Measurements from ENCODE around the gene OASL. TPM values are rescaled to one million over a fixed set of nuclear protein-coding genes. Genes with fewer than 3 reads are reported as not detected.
A peak's percentile ranks its signal among the peaks of the same experiment; 100 is the strongest.

Gene OASL
- total and polyA plus RNA-seq, 10 of the 15 experiments (the other 5 are each of a cell fraction or from before 2014, with no cell fraction given), result 2.3 to 9.1 (median 2.7) TPM

DNA sequence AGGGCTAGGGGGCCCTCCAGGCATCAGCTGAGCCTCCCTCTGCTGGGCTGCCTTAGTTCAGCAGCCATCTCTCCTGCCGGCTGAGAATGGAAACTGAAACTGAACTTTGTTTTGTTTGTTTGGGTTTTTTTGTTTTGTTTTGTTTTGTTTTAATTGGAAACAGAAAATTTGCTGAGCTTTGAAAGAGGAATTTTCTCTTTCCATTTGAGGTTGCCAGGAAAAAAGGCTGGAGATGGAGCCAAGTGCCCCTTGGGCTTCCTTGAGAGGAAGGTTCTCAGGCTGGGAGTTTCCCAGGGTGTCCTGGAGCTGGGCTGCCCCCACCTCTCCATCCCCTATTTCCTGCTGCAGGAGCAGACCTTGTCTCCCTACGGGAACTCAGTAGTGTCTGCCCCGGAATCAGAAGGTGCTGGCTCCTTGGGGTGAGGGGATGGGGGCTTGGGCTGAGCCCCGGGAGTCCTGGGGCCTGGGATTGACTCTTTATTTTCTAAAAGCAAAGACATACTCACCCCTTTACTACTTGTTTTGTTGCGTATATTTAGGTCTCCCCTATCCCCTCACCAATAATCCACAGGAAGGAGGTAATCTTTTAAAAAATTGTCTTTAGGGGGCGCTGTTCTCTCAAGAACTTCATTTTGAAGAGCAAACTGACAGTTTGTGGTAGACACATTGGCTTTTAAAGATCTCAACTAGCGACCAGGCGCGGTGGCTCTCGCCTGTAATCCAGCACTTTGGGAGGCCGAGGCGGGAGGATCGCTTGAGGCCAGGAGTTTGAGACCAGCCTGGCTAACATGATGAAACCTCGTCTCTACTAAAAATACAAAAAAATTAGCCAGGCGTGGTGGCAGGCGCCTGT is 21.3 kb upstream of the OASL start (continued):
- TF ChIP-seq E2F4 (IDR thresholded peaks at IDR 0.05; ENCODE audit: low read depth, low read length), result no peak
- no peak for TF ChIP-seq CBFB (IDR thresholded peaks at IDR 0.05; ENCODE audit: low read depth)
- TF ChIP-seq POLR2A (IDR thresholded peaks at IDR 0.05; ENCODE audit: low read depth, low read length), result peak; percentile 63
- TF ChIP-seq ZNF24 (IDR thresholded peaks at IDR 0.05), result no peak
- TF ChIP-seq, protein P1, sequence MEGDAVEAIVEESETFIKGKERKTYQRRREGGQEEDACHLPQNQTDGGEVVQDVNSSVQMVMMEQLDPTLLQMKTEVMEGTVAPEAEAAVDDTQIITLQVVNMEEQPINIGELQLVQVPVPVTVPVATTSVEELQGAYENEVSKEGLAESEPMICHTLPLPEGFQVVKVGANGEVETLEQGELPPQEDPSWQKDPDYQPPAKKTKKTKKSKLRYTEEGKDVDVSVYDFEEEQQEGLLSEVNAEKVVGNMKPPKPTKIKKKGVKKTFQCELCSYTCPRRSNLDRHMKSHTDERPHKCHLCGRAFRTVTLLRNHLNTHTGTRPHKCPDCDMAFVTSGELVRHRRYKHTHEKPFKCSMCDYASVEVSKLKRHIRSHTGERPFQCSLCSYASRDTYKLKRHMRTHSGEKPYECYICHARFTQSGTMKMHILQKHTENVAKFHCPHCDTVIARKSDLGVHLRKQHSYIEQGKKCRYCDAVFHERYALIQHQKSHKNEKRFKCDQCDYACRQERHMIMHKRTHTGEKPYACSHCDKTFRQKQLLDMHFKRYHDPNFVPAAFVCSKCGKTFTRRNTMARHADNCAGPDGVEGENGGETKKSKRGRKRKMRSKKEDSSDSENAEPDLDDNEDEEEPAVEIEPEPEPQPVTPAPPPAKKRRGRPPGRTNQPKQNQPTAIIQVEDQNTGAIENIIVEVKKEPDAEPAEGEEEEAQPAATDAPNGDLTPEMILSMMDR (IDR thresholded peaks at IDR 0.05 in 2 of 3, conservative IDR thresholded peaks at IDR 0.05 in 1 of 3; ENCODE audit: control insufficient read depth in 2 of 3, extremely low read depth in 1 of 3, insufficient read depth in 1 of 3, low read depth in 3 of 3, low read length in 3 of 3), result peak; percentile 50 to 66 (median 56); a peak in 5 of 6 replicates
- TF ChIP-seq RB1 (IDR thresholded peaks at IDR 0.05; ENCODE audit: borderline replicate concordance), result 0 out of 2 replicates have a peak, but pooled peaks have one; percentile 14
- TF ChIP-seq RAD21 (IDR thresholded peaks at IDR 0.05; ENCODE audit: insufficient read depth, low read depth, low read length), result peak; percentile 69
- peak; percentile 43; the same call in 1 of the 2 replicates for TF ChIP-seq FOXK2 (IDR thresholded peaks at IDR 0.05)
- peak; percentile 38; the same call in 1 of the 2 replicates for TF ChIP-seq MTA2 (IDR thresholded peaks at IDR 0.05; ENCODE audit: low read depth)
- no peak for TF ChIP-seq LARP7 (IDR thresholded peaks at IDR 0.05)
- no peak for TF ChIP-seq EED (IDR thresholded peaks at IDR 0.05; ENCODE audit: low read depth)
- TF ChIP-seq JUNB (IDR thresholded peaks at IDR 0.05), result no peak
- TF ChIP-seq ZBTB33 (IDR thresholded peaks at IDR 0.05), result no peak; the same call in 1 of the 2 replicates
- TF ChIP-seq DPF2 (IDR thresholded peaks at IDR 0.05), result 0 out of 2 replicates have a peak, but pooled peaks have one; percentile 42
- TF ChIP-seq RBBP5 (conservative IDR thresholded peaks at IDR 0.05), result 0 out of 2 replicates have a peak, but pooled peaks have one; percentile 47
- TF ChIP-seq, protein P2, sequence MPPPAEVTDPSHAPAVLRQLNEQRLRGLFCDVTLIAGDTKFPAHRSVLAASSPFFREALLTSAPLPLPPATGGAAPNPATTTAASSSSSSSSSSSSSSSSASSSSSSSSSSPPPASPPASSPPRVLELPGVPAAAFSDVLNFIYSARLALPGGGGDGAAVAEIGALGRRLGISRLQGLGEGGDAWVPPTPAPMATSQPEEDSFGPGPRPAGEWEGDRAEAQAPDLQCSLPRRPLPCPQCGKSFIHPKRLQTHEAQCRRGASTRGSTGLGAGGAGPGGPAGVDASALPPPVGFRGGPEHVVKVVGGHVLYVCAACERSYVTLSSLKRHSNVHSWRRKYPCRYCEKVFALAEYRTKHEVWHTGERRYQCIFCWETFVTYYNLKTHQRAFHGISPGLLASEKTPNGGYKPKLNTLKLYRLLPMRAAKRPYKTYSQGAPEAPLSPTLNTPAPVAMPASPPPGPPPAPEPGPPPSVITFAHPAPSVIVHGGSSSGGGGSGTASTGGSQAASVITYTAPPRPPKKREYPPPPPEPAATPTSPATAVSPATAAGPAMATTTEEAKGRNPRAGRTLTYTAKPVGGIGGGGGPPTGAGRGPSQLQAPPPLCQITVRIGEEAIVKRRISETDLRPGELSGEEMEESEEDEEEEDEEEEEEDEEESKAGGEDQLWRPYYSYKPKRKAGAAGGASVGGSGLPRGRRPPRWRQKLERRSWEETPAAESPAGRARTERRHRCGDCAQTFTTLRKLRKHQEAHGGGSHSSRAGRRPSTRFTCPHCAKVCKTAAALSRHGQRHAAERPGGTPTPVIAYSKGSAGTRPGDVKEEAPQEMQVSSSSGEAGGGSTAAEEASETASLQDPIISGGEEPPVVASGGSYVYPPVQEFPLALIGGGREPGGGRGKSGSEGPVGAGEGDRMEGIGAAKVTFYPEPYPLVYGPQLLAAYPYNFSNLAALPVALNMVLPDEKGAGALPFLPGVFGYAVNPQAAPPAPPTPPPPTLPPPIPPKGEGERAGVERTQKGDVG (CRISPR knock-in tag; IDR thresholded peaks at IDR 0.05), result no peak
- TF ChIP-seq, protein P3, sequence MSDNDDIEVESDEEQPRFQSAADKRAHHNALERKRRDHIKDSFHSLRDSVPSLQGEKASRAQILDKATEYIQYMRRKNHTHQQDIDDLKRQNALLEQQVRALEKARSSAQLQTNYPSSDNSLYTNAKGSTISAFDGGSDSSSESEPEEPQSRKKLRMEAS (IDR thresholded peaks at IDR 0.05; ENCODE audit: low read depth, low read length), result no peak
- no peak for TF ChIP-seq STAT3 (IDR thresholded peaks at IDR 0.05; ENCODE audit: low read depth, low read length)
- TF ChIP-seq SRF (IDR thresholded peaks at IDR 0.05; ENCODE audit: low read depth in 2 of 2, low read length in 2 of 2), result no peak
- no peak for TF ChIP-seq CHD1 (IDR thresholded peaks at IDR 0.05; ENCODE audit: low read depth, low read length)
- no peak for TF ChIP-seq MXI1 (IDR thresholded peaks at IDR 0.05; ENCODE audit: low read depth, low read length)

All from GM12878 (cell line).